GM12878 (cell line): Measurements from ENCODE around the gene AHCYL2. TPM values are rescaled to one million over a fixed set of nuclear protein-coding genes. Genes with fewer than 3 reads are reported as not detected.

Experiments
- ATAC-seq: fragments of 200-7000 bp; cut with Tn5 transposase; 3 replicates; pipeline ENCODE4 v1.9.1; 2020; ENCODE audit warnings: mild to moderate bottlenecking, moderate library complexity
- BruUV-seq: library from RNA; stranded (reverse); fragments of 400-500 nt; replicated peaks from 2 replicates; lab custom pipeline; 2021; lab: Mats Ljungman, UMichigan
- CTCF ChIA-PET: fragments of 300-600 bp; sonication (Branson Sonifier 250); formaldehyde crosslinking; extraction: SDS; loops from one replicate; lab custom pipeline; 2021; ENCODE audit warnings: inconsistent platforms; lab: Yijun Ruan, JAX
- POLR2A ChIA-PET: fragments of 350-600 bp; formaldehyde crosslinking; extraction: SDS; loops from one replicate; lab custom pipeline; 2021; ENCODE audit warnings: inconsistent platforms; lab: Charles Lee
- RAD21 ChIA-PET: fragments of 300-600 bp; sonication (Branson Sonifier 250); formaldehyde crosslinking; loops from one replicate; lab custom pipeline; 2023; ENCODE audit warnings: antibody characterized with exemption; ENCODE audit not compliant: unreplicated experiment; lab: Charles Lee
- SMC1A ChIA-PET: fragments of 300-600 bp; sonication (Branson Sonifier 250); formaldehyde crosslinking; loops from one replicate; lab custom pipeline; 2023; ENCODE audit not compliant: unreplicated experiment, uncharacterized antibody; lab: Charles Lee
- DNase-seq: peaks from one replicate; pipeline ENCODE4 v3.0.0-alpha.2; 2011; ENCODE audit warnings: low read depth, low spot score
- FAIRE-seq: peaks from 3 replicates; lab custom pipeline; 2011; peaks lifted over from hg19 to GRCh38; lab: Jason Lieb, UNC
- H2AFZ ChIP-seq: 2 replicates; pipeline ENCODE4 v1.6.0; 2011; ENCODE audit warnings: low read depth, low read length, control low read depth; ENCODE audit not compliant: control insufficient read depth
- H3K27ac ChIP-seq: 2 replicates; pipeline ENCODE4 v1.5.1; 2011; ENCODE audit warnings: control low read depth; ENCODE audit not compliant: control insufficient read depth, insufficient read depth
- H3K27me3 ChIP-seq, 2 experiments: replicated peaks in 1 of 2; 2 replicates each; pipeline versions ENCODE4 v1.6.0 to v1.6.1; 2011; ENCODE audit warnings: low read length in 1 of 2; ENCODE audit not compliant: control insufficient read depth in 2 of 2, insufficient read depth in 2 of 2
- H3K36me3 ChIP-seq, 2 experiments: 2 replicates each; pipeline ENCODE4 v1.5.1; 2011; ENCODE audit warnings: low read length in 1 of 2; ENCODE audit not compliant: control insufficient read depth in 2 of 2, insufficient read depth in 2 of 2
- H3K4me1 ChIP-seq: 2 replicates; pipeline ENCODE4 v1.6.1; 2011; ENCODE audit warnings: mild to moderate bottlenecking, low read length, moderate library complexity, mixed read lengths; ENCODE audit not compliant: control insufficient read depth, insufficient read depth
- H3K4me2 ChIP-seq: 2 replicates; pipeline ENCODE4 v1.6.0; 2011; ENCODE audit warnings: control low read depth; ENCODE audit not compliant: control insufficient read depth, insufficient read depth
- H3K4me3 ChIP-seq: fragments of 200-600 bp; sonication (generic); 2 replicates; pipeline ENCODE4 v1.5.1; 2016
- H3K79me2 ChIP-seq: 2 replicates; pipeline ENCODE4 v1.6.0; 2011; ENCODE audit warnings: low read length; ENCODE audit not compliant: control insufficient read depth, insufficient read depth
- H3K9ac ChIP-seq: 2 replicates; pipeline ENCODE4 v1.8.0; 2011; ENCODE audit warnings: low read length, control low read depth, mixed read lengths; ENCODE audit not compliant: control insufficient read depth, insufficient read depth
- H3K9me3 ChIP-seq: replicated peaks from 3 replicates; pipeline ENCODE4 v1.5.1; 2011; ENCODE audit warnings: mild to moderate bottlenecking, low read length; ENCODE audit not compliant: control insufficient read depth, insufficient read depth
- H4K20me1 ChIP-seq: 2 replicates; pipeline ENCODE4 v1.6.0; 2011; ENCODE audit not compliant: control insufficient read depth, insufficient read depth
- CBFB ChIP-seq: IDR thresholded peaks from 2 replicates; pipeline ENCODE4 v1.6.1; 2016; ENCODE audit warnings: antibody characterized with exemption, low read depth
- CBX5 ChIP-seq: sonication (generic); IDR thresholded peaks from 2 replicates; pipeline ENCODE4 v1.6.1; 2016; ENCODE audit warnings: low read depth, moderate library complexity, mild to moderate bottlenecking, inconsistent platforms
- ETV6 ChIP-seq, 2 experiments: fragments of 450-650 bp in 1 of 2; IDR thresholded peaks in 1 of 2; conservative IDR thresholded peaks in 1 of 2; 2 replicates each; pipeline ENCODE4 v1.6.1; 2014; ENCODE audit warnings: antibody characterized with exemption in 1 of 2, borderline replicate concordance in 1 of 2, low read depth in 1 of 2, mild to moderate bottlenecking in 1 of 2, moderate library complexity in 1 of 2
- GABPA ChIP-seq: IDR thresholded peaks from 2 replicates; pipeline ENCODE4 v1.6.1; 2014; ENCODE audit warnings: antibody characterized with exemption, low read depth, mild to moderate bottlenecking, inconsistent platforms
- GATAD2B ChIP-seq: fragments of 450-650 bp; conservative IDR thresholded peaks from 2 replicates; pipeline ENCODE4 v1.6.1; 2017; ENCODE audit warnings: low read depth, mild to moderate bottlenecking, moderate library complexity
- HDGF ChIP-seq: fragments of 450-650 bp; IDR thresholded peaks from 2 replicates; pipeline ENCODE4 v1.6.1; 2016; ENCODE audit warnings: antibody characterized with exemption
- JUND ChIP-seq: IDR thresholded peaks from 2 replicates; pipeline ENCODE4 v1.6.1; 2012; ENCODE audit warnings: low read depth, mild to moderate bottlenecking, low read length, improper control_type of control experiment, moderate library complexity
- MYB ChIP-seq: fragments of 150-350 bp; IDR thresholded peaks from 2 replicates; pipeline ENCODE4 v1.6.1; 2014; ENCODE audit warnings: mild to moderate bottlenecking, low read depth, low read length, borderline replicate concordance
- NR2F1 ChIP-seq: fragments of 450-650 bp; conservative IDR thresholded peaks from 2 replicates; pipeline ENCODE4 v1.6.1; 2017; ENCODE audit warnings: mild to moderate bottlenecking
- SIN3A ChIP-seq: IDR thresholded peaks from 2 replicates; pipeline ENCODE4 v1.6.1; 2012; ENCODE audit warnings: low read depth, low read length, improper control_type of control experiment
- SMARCA5 ChIP-seq: fragments of 450-650 bp; IDR thresholded peaks from 2 replicates; pipeline ENCODE4 v1.6.1; 2017; ENCODE audit warnings: mild to moderate bottlenecking
- TARDBP ChIP-seq: IDR thresholded peaks from 2 replicates; pipeline ENCODE4 v1.6.1; 2016; ENCODE audit warnings: borderline replicate concordance
- TBL1XR1 ChIP-seq: IDR thresholded peaks from 2 replicates; pipeline ENCODE4 v1.6.1; 2012; ENCODE audit warnings: low read depth, low read length, improper control_type of control experiment
- WRNIP1 ChIP-seq: IDR thresholded peaks from 2 replicates; pipeline ENCODE4 v1.6.1; 2011; ENCODE audit warnings: low read depth, low read length, improper control_type of control experiment, borderline replicate concordance
- ZNF207 ChIP-seq: fragments of 450-650 bp; IDR thresholded peaks from 2 replicates; pipeline ENCODE4 v1.6.1; 2014; ENCODE audit warnings: antibody characterized with exemption, mild to moderate bottlenecking, borderline replicate concordance
- ZNF622 ChIP-seq: fragments of 450-650 bp; IDR thresholded peaks from 2 replicates; pipeline ENCODE4 v1.6.1; 2017; ENCODE audit warnings: mild to moderate bottlenecking, inconsistent platforms
- WGBS: methylation state at CpG from one replicate; pipeline ENCODE4 v1.1.6; 2016; ENCODE audit warnings: low lambda C conversion rate; ENCODE audit not compliant: insufficient replicate concordance, insufficient coverage; ENCODE audit errors: missing lambda C conversion rate; 5-methylcytosine and 5-hydroxymethylcytosine counted together
- in situ Hi-C: fragments of 300-500 bp; cut with MboI; formaldehyde crosslinking; loops from 9 replicates; pipeline ENCODE4 v1.14.3; 2018; ENCODE audit warnings: mixed read lengths
- intact Hi-C: fragments of 100-400 bp; cut with micrococcal nuclease; formaldehyde crosslinking; loops from one replicate; pipeline ENCODE4 v1.14.2; 2022; ENCODE audit not compliant: unreplicated experiment
- polyA plus RNA-seq, 11 experiments: library from polyadenylated mRNA; depleted of rRNA in 4 of 11; unstranded in 6 of 11; stranded (reverse) in 5 of 11; fragments of >200 nt; fragmentation: Nextera tagmentation in 4 of 11; fragmentation: Illumina TruSeq in 1 of 11; extraction: Ambion mirVana in 4 of 11; extraction: Trizol in 1 of 11; gene quantifications; 1 replicate in 1 of 11; 2 replicates in 10 of 11; pipeline versions ENCODE4 v1.2.1 to v1.2.3, GENCODE V29; 2011 to 2016; ENCODE audit warnings: inconsistent platforms in 2 of 11, missing spikeins in 2 of 11, low read depth in 1 of 11
- total RNA-seq, 4 experiments: library from RNA; depleted of rRNA in 3 of 4; stranded (reverse); fragments of >200 nt in 3 of 4; fragmentation: Illumina TruSeq in 1 of 4; extraction: Trizol in 1 of 4; gene quantifications; 2 replicates each; pipeline versions ENCODE4 v1.2.1 to v1.2.3, GENCODE V29; 2013 to 2021
- TF ChIP-seq, protein P1 (sequence below): IDR thresholded peaks from 2 replicates; pipeline ENCODE4 v1.6.1; 2011; ENCODE audit warnings: low read depth, mild to moderate bottlenecking, low read length, moderate library complexity, borderline replicate concordance; ENCODE audit errors: extremely low read depth
- TF ChIP-seq, protein P2 (sequence below): IDR thresholded peaks from 2 replicates; pipeline ENCODE4 v1.6.1; 2012; ENCODE audit warnings: low read depth, low read length, improper control_type of control experiment
- TF ChIP-seq, protein P3 (sequence below): fragments of 450-650 bp; IDR thresholded peaks from 2 replicates; pipeline ENCODE4 v1.6.1; 2016; ENCODE audit warnings: mild to moderate bottlenecking, moderate library complexity, borderline replicate concordance

AHCYL2 gene
- total and polyA plus RNA-seq, 10 of the 15 experiments (the other 5 are each of a cell fraction or from before 2014, with no cell fraction given) = 1.7 to 29.1 (median 5.4) TPM

DNA sequence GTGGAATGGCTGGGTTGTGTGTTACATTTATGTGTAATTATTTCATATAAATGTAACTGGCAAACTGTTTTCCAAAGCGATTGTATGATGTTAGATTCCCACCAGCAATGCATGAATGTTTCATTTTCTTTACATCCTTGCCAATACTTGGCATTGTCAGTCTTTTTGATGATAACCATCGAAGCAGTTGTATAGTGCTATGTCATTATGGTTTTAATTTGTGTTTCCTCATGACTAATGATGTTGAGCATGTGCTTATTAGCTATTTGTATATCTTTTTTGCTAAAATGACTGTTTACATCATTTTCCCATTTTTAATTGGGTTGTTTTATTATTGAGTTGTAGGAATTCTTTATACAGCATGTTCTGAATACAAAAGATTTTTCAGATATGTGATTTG, 22.3 kb downstream of the AHCYL2 start:
- intact Hi-C loops = no loop called here
- ChIA-PET RAD21 (no interaction called here), CTCF (interaction anchor here (1.0 to 1.3 kb wide), 2 partner anchors 15 to 24 kb away, joined by 3 to 6 read pairs; no protein-coding TSS in a partner anchor), POLR2A (no interaction called here), SMC1A (no interaction called here)
- ATAC-seq = no peak
- Histone ChIP-seq H3K4me1 (no peaks in the 10 kb centered on the region), H3K9me3 (no peaks in the 10 kb centered on the region), H3K36me3 (no peaks in the 10 kb centered on the region), H3K27ac (no peak overlapping the region), H2AFZ (no peak overlapping the region), H3K9ac (no peak overlapping the region), H3K4me3 (no peak overlapping the region), H3K27me3 (no peaks in the 10 kb centered on the region), H4K20me1 (no peaks in the 10 kb centered on the region), H3K4me2 (no peak overlapping the region), H3K79me2 (no peaks in the 10 kb centered on the region)
- FAIRE-seq = no peak
- no peak for TF ChIP-seq ZNF622
- TF ChIP-seq NR2F1 = no peak
- TF ChIP-seq TARDBP = no peak
- no peak for TF ChIP-seq CBFB
- TF ChIP-seq ZNF207 = no peak
- TF ChIP-seq MYB = no peak
- TF ChIP-seq JUND = no peak
- TF ChIP-seq GATAD2B = no peak
- no peak for TF ChIP-seq WRNIP1
- TF ChIP-seq, protein P1, sequence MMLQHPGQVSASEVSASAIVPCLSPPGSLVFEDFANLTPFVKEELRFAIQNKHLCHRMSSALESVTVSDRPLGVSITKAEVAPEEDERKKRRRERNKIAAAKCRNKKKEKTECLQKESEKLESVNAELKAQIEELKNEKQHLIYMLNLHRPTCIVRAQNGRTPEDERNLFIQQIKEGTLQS = no peak
- TF ChIP-seq TBL1XR1 = no peak
- TF ChIP-seq, protein P2, sequence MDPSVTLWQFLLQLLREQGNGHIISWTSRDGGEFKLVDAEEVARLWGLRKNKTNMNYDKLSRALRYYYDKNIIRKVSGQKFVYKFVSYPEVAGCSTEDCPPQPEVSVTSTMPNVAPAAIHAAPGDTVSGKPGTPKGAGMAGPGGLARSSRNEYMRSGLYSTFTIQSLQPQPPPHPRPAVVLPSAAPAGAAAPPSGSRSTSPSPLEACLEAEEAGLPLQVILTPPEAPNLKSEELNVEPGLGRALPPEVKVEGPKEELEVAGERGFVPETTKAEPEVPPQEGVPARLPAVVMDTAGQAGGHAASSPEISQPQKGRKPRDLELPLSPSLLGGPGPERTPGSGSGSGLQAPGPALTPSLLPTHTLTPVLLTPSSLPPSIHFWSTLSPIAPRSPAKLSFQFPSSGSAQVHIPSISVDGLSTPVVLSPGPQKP = no peak
- no peak for TF ChIP-seq HDGF
- no peak for TF ChIP-seq SMARCA5
- TF ChIP-seq GABPA = no peak
- TF ChIP-seq SIN3A = no peak
- TF ChIP-seq CBX5 = no peak
- TF ChIP-seq, protein P3, sequence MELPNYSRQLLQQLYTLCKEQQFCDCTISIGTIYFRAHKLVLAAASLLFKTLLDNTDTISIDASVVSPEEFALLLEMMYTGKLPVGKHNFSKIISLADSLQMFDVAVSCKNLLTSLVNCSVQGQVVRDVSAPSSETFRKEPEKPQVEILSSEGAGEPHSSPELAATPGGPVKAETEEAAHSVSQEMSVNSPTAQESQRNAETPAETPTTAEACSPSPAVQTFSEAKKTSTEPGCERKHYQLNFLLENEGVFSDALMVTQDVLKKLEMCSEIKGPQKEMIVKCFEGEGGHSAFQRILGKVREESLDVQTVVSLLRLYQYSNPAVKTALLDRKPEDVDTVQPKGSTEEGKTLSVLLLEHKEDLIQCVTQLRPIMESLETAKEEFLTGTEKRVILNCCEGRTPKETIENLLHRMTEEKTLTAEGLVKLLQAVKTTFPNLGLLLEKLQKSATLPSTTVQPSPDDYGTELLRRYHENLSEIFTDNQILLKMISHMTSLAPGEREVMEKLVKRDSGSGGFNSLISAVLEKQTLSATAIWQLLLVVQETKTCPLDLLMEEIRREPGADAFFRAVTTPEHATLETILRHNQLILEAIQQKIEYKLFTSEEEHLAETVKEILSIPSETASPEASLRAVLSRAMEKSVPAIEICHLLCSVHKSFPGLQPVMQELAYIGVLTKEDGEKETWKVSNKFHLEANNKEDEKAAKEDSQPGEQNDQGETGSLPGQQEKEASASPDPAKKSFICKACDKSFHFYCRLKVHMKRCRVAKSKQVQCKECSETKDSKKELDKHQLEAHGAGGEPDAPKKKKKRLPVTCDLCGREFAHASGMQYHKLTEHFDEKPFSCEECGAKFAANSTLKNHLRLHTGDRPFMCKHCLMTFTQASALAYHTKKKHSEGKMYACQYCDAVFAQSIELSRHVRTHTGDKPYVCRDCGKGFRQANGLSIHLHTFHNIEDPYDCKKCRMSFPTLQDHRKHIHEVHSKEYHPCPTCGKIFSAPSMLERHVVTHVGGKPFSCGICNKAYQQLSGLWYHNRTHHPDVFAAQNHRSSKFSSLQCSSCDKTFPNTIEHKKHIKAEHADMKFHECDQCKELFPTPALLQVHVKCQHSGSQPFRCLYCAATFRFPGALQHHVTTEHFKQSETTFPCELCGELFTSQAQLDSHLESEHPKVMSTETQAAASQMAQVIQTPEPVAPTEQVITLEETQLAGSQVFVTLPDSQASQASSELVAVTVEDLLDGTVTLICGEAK = no peak
- TF ChIP-seq ETV6 (conservative IDR thresholded peaks at IDR 0.05 in 1 of 2, IDR thresholded peaks at IDR 0.05 in 1 of 2; ENCODE audit: borderline replicate concordance in 1 of 2, low read depth in 1 of 2) = no peak
- BruUV-seq = no TSS peak
- in situ Hi-C loops = no loop called here
- 100% methylated on average over 2 of the region's 2 CpGs for WGBS
- DNase-seq = no peak
